SK-N-SH treated with all-trans-retinoic acid at 6 μM for 48 hours (cell line): ENCODE data around the gene LHFPL3.

ENCODE experiments used
- ATAC-seq: fragments of 200-7000 bp; cut with Tn5 transposase; 3 replicates; pipeline ENCODE4 v1.9.1; 2020; ENCODE audit warnings: mild to moderate bottlenecking, moderate library complexity
- ARNTL ChIP-seq: fragments of 450-650 bp; formaldehyde crosslinking; IDR thresholded peaks from 2 replicates; pipeline ENCODE4 v1.5.0; 2020; ENCODE audit warnings: low read depth, mild to moderate bottlenecking, moderate library complexity, borderline replicate concordance
- BACH2 ChIP-seq: fragments of 250-450 bp; sonication (Bioruptor Pico); IDR thresholded peaks from 2 replicates; pipeline ENCODE4 v1.9.0; 2021; ENCODE audit warnings: mild to moderate bottlenecking, borderline replicate concordance
- CSDC2 ChIP-seq: fragments of 250-450 bp; sonication (Bioruptor Pico); IDR thresholded peaks from 2 replicates; pipeline ENCODE4 v1.5.0; 2020; ENCODE audit warnings: mild to moderate bottlenecking, moderate library complexity
- ESRRG ChIP-seq: fragments of 250-450 bp; sonication (Bioruptor Pico); IDR thresholded peaks from 2 replicates; pipeline ENCODE4 v1.6.1; 2021; ENCODE audit warnings: mild to moderate bottlenecking
- GLIS3 ChIP-seq: fragments of 250-450 bp; sonication (Bioruptor Pico); IDR thresholded peaks from 2 replicates; pipeline ENCODE4 v1.5.0; 2020; ENCODE audit warnings: mild to moderate bottlenecking, moderate library complexity
- ISL1 ChIP-seq: fragments of 250-450 bp; sonication (Bioruptor Pico); IDR thresholded peaks from 2 replicates; pipeline ENCODE4 v2.1.2; 2022; ENCODE audit warnings: mild to moderate bottlenecking, moderate library complexity
- PPARA ChIP-seq: fragments of 250-450 bp; sonication (Bioruptor Pico); IDR thresholded peaks from 2 replicates; pipeline ENCODE4 v1.5.0; 2020; ENCODE audit warnings: mild to moderate bottlenecking, borderline replicate concordance
- RARB ChIP-seq: fragments of 250-450 bp; sonication (Bioruptor Pico); IDR thresholded peaks from 2 replicates; pipeline ENCODE4 v1.8.0; 2021; ENCODE audit warnings: mild to moderate bottlenecking, moderate library complexity
- TCF4 ChIP-seq: fragments of 250-450 bp; sonication (Bioruptor Pico); IDR thresholded peaks from 2 replicates; pipeline ENCODE4 v1.8.0; 2021; ENCODE audit warnings: mild to moderate bottlenecking, moderate library complexity, borderline replicate concordance
- ZC3H10 ChIP-seq: fragments of 250-450 bp; sonication (Bioruptor Pico); IDR thresholded peaks from 2 replicates; pipeline ENCODE4 v1.5.1; 2021; ENCODE audit warnings: mild to moderate bottlenecking, moderate library complexity
- ZFP3 ChIP-seq: fragments of 250-450 bp; sonication (Bioruptor Pico); IDR thresholded peaks from 2 replicates; pipeline ENCODE4 v1.5.0; 2020; ENCODE audit warnings: mild to moderate bottlenecking, moderate library complexity
- ZFP30 ChIP-seq: fragments of 450-650 bp; formaldehyde crosslinking; IDR thresholded peaks from 2 replicates; pipeline ENCODE4 v1.5.0; 2022; ENCODE audit warnings: mild to moderate bottlenecking, moderate library complexity
- ZNF565 ChIP-seq: fragments of 450-650 bp; formaldehyde crosslinking; conservative IDR thresholded peaks from 2 replicates; pipeline ENCODE4 v1.5.0; 2020; ENCODE audit warnings: low read depth, mild to moderate bottlenecking, moderate library complexity
- ZNF70 ChIP-seq: fragments of 450-650 bp; formaldehyde crosslinking; IDR thresholded peaks from 2 replicates; pipeline ENCODE4 v1.5.0; 2020; ENCODE audit warnings: mild to moderate bottlenecking, moderate library complexity
- ZNF8 ChIP-seq: fragments of 450-650 bp; formaldehyde crosslinking; IDR thresholded peaks from 2 replicates; pipeline ENCODE4 v1.5.0; 2020; ENCODE audit warnings: mild to moderate bottlenecking, moderate library complexity
- TF ChIP-seq, protein P1 (sequence below): fragments of 250-450 bp; sonication (Bioruptor Pico); IDR thresholded peaks from 2 replicates; pipeline ENCODE4 v1.8.0; 2020; ENCODE audit warnings: mild to moderate bottlenecking, moderate library complexity, borderline replicate concordance
- TF ChIP-seq, protein P2 (sequence below): fragments of 250-450 bp; sonication (Bioruptor Pico); IDR thresholded peaks from 2 replicates; pipeline ENCODE4 v1.5.1; 2020; ENCODE audit warnings: low read depth, mild to moderate bottlenecking, moderate library complexity
- TF ChIP-seq, protein P3 (sequence below): fragments of 250-450 bp; sonication (Bioruptor Pico); IDR thresholded peaks from 2 replicates; pipeline ENCODE4 v1.5.1; 2021; ENCODE audit warnings: mild to moderate bottlenecking, moderate library complexity
- TF ChIP-seq, protein P4 (sequence below): fragments of 250-450 bp; sonication (Bioruptor Pico); IDR thresholded peaks from 2 replicates; pipeline ENCODE4 v1.5.0; 2020; ENCODE audit warnings: mild to moderate bottlenecking, moderate library complexity

Gene LHFPL3

DNA sequence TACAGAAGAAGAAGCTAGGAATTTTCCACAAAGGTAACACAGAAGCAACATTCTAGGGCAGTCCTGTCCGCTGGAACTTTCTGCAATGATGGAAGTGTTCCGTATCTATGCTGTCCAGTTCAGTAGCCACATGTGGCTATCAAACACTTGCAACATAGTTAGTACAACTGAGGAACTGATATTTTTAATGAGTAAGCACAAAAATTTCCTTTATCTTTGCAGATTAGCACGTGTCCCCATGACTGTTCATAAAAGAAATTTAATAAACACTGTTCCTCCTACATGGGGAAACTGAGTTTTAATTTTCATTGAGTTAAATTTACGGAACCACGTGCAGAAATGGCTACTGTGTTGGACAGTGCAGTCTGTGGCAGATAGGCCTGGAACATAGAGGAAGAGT, 349.2 kb downstream of the LHFPL3 start (continued):
- TF ChIP-seq, protein P1, sequence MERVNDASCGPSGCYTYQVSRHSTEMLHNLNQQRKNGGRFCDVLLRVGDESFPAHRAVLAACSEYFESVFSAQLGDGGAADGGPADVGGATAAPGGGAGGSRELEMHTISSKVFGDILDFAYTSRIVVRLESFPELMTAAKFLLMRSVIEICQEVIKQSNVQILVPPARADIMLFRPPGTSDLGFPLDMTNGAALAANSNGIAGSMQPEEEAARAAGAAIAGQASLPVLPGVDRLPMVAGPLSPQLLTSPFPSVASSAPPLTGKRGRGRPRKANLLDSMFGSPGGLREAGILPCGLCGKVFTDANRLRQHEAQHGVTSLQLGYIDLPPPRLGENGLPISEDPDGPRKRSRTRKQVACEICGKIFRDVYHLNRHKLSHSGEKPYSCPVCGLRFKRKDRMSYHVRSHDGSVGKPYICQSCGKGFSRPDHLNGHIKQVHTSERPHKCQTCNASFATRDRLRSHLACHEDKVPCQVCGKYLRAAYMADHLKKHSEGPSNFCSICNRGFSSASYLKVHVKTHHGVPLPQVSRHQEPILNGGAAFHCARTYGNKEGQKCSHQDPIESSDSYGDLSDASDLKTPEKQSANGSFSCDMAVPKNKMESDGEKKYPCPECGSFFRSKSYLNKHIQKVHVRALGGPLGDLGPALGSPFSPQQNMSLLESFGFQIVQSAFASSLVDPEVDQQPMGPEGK (CRISPR knock-in tag): no peak
- TF ChIP-seq ISL1 (CRISPR knock-in tag): no peak
- TF ChIP-seq GLIS3 (CRISPR knock-in tag): no peak
- TF ChIP-seq BACH2: no peak
- TF ChIP-seq, protein P2, sequence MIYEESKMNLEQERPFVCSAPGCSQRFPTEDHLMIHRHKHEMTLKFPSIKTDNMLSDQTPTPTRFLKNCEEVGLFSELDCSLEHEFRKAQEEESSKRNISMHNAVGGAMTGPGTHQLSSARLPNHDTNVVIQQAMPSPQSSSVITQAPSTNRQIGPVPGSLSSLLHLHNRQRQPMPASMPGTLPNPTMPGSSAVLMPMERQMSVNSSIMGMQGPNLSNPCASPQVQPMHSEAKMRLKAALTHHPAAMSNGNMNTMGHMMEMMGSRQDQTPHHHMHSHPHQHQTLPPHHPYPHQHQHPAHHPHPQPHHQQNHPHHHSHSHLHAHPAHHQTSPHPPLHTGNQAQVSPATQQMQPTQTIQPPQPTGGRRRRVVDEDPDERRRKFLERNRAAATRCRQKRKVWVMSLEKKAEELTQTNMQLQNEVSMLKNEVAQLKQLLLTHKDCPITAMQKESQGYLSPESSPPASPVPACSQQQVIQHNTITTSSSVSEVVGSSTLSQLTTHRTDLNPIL (CRISPR knock-in tag): no peak
- no peak for TF ChIP-seq ARNTL (CRISPR knock-in tag)
- TF ChIP-seq RARB: no peak
- no peak for TF ChIP-seq ZC3H10 (CRISPR knock-in tag)
- no peak for TF ChIP-seq ZFP30
- no peak for TF ChIP-seq PPARA (CRISPR knock-in tag)

DNA sequence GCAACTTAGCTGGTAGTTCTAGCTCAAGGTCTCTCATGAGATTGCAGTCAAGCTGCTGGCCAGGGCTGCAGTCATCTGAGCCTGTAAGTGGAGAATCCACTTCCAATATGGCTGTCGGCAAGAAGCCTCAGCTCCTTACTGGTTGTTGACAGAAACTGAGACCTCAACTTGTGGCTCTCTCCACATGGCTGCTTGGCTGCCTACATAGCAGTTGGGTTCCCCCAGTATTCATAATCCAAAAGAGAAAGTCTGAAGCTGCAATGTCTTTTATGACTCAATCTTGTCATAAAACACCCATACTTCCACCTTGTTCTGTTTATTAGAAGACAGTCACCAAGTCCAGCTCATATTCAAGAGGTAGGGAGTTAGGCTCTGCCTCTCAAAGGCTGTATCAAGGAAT, 350.7 kb downstream of the LHFPL3 start:
- ATAC-seq: no peak
- TF ChIP-seq ZNF70 (CRISPR knock-in tag) (no peak), TCF4 (CRISPR knock-in tag) (no peak), ARNTL (CRISPR knock-in tag) (no peak), ZC3H10 (CRISPR knock-in tag) (no peak), ZFP30 (no peak), ZNF565 (no peak), PPARA (CRISPR knock-in tag) (no peak), ESRRG (CRISPR knock-in tag) (no peak), CSDC2 (CRISPR knock-in tag) (no peak), ZNF8 (CRISPR knock-in tag) (no peak), ZFP3 (CRISPR knock-in tag) (no peak)
- TF ChIP-seq, protein P3, sequence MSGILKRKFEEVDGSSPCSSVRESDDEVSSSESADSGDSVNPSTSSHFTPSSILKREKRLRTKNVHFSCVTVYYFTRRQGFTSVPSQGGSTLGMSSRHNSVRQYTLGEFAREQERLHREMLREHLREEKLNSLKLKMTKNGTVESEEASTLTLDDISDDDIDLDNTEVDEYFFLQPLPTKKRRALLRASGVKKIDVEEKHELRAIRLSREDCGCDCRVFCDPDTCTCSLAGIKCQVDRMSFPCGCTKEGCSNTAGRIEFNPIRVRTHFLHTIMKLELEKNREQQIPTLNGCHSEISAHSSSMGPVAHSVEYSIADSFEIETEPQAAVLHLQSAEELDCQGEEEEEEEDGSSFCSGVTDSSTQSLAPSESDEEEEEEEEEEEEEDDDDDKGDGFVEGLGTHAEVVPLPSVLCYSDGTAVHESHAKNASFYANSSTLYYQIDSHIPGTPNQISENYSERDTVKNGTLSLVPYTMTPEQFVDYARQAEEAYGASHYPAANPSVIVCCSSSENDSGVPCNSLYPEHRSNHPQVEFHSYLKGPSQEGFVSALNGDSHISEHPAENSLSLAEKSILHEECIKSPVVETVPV (CRISPR knock-in tag): no peak
- TF ChIP-seq, protein P4, sequence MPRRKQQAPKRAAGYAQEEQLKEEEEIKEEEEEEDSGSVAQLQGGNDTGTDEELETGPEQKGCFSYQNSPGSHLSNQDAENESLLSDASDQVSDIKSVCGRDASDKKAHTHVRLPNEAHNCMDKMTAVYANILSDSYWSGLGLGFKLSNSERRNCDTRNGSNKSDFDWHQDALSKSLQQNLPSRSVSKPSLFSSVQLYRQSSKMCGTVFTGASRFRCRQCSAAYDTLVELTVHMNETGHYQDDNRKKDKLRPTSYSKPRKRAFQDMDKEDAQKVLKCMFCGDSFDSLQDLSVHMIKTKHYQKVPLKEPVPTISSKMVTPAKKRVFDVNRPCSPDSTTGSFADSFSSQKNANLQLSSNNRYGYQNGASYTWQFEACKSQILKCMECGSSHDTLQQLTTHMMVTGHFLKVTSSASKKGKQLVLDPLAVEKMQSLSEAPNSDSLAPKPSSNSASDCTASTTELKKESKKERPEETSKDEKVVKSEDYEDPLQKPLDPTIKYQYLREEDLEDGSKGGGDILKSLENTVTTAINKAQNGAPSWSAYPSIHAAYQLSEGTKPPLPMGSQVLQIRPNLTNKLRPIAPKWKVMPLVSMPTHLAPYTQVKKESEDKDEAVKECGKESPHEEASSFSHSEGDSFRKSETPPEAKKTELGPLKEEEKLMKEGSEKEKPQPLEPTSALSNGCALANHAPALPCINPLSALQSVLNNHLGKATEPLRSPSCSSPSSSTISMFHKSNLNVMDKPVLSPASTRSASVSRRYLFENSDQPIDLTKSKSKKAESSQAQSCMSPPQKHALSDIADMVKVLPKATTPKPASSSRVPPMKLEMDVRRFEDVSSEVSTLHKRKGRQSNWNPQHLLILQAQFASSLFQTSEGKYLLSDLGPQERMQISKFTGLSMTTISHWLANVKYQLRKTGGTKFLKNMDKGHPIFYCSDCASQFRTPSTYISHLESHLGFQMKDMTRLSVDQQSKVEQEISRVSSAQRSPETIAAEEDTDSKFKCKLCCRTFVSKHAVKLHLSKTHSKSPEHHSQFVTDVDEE (CRISPR knock-in tag): no peak
- TF ChIP-seq, protein P1 (CRISPR knock-in tag): no peak
- TF ChIP-seq, protein P2 (CRISPR knock-in tag): no peak

DNA sequence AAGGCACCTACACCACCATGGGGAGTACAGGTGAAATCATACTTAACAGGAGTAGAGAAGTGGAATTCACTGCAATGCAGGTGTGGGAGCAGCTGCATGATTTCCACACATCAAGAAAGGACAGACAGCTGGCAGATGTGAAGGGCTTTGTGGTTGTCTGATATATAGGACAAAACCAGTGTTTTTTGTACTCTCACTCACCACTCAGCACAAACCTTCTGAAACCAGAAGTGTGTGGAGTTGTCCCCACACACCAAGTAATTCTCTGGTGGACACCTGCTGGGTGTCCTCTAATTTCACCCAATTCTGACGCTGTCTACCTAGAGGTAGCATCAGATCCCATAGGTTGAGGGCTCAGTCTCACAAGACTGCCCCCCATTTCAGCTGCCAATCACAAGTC, 357.9 kb downstream of the LHFPL3 start:
- ATAC-seq: no peak

More for the DNA sequence above, 357.9 kb downstream of the LHFPL3 start:
- TF ChIP-seq ZFP3 (CRISPR knock-in tag): no peak
- no peak for TF ChIP-seq GLIS3 (CRISPR knock-in tag)
- no peak for TF ChIP-seq ZNF565
- TF ChIP-seq PPARA (CRISPR knock-in tag): no peak
- TF ChIP-seq, all 23 proteins: peak for 0
